Measurements from ENCODE around the gene PCED1A. TPM values are rescaled to one million over a fixed set of nuclear protein-coding genes. Genes with fewer than 3 reads are reported as not detected.

Gene PCED1A
- polyA plus RNA-seq, 4 donors: 61.1 to 74.4 (median 62.3) TPM

DNA sequence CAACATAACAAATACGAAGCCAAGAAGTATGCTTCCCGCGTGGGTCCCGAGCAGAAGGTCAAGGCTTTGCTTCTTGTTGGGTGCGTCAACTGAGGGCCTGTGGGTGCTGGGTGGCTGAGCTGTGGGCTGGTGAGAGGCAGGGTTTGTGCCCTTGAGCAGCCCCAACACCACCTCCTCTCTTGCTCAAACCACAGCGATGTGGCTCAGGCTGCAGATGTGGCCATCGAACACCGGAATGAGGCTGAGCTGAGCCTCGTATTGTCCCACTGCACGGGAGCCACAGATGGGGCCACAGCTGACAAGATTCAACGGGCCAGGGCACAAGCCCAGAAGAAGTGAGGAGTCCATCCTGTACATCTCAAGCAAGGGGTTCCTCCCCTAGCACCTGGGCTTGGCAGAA, 25.8 kb upstream of the PCED1A start:
- no peak for DNase-seq (ENCODE audit: low read depth in 4 of 4, low spot score in 3 of 4)

GRCh38 chr20:2865630-2866029, 25.2 kb upstream of the PCED1A start:
- DNase-seq (ENCODE audit: low read depth in 4 of 4, low spot score in 3 of 4): no peak

DNA sequence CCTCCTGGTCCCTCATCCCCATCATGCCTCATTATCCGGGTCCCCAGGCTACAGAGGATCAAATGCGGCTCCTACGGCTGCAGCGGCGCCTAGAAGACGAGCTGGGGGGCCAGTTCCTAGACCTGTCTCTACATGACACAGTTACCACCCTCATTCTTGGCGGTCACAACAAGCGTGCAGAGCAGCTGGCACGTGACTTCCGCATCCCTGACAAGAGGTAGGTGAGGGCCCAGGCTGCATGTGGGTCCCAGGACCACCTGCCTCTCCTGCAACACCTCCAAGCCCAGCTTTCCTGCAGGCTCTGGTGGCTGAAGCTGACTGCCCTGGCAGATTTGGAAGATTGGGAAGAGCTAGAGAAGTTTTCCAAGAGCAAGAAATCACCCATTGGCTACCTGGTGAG, 24.6 kb upstream of the PCED1A start:
- DNase-seq (ENCODE audit: low read depth in 4 of 4, low spot score in 3 of 4): no peak

- no peak for DNase-seq (ENCODE audit: low read depth in 4 of 4, low spot score in 3 of 4)
These were observed 24.2 kb upstream of the PCED1A start for GRCh38 chr20:2864626-2865025.

- DNase-seq (ENCODE audit: low read depth in 4 of 4, low spot score in 3 of 4): no peak
These were observed 19.1 kb upstream of the PCED1A start for GRCh38 chr20:2859330-2860121.

DNA sequence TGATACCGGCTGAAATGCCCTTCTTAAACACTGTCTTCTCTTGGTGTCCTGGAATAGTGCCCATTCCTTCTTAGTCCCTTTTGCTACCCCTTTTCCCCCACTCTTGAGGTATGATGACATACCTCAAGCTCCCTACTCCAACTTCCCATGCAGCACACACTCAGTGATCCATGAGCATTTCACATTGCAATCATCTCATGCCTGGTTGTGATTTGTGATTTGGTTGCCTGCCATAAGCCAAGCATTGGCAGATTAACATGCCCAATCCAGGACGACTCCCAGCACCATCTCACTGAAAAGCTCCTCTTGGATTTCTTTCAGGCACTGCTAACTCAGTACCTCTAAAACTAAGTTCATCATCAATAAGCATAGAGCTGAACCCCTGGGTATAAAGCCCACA, 18.1 kb upstream of the PCED1A start:
- DNase-seq (ENCODE audit: low read depth in 4 of 4, low spot score in 3 of 4): no peak

DNA sequence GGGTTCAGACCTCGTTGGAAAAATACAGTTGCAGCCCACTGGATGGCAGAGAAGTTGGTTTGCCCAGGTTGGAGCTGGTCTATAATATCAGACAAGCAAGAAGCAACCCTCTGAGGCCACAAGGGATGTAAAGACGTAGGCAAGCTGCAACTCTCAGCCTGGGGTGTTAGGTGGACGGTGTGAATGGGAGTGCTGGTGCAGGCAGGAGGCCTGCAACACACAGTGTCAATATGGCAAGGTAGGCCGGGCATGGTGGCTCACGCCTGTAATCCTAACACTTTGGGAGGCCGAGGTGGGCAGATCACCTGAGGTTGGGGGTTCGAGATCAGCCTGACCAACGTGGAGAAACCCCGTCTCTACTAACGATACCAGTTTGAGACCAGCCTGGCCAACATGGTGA, 10.6 kb upstream of the PCED1A start:
- DNase-seq (ENCODE audit: low read depth in 4 of 4, low spot score in 3 of 4): no peak

DNA sequence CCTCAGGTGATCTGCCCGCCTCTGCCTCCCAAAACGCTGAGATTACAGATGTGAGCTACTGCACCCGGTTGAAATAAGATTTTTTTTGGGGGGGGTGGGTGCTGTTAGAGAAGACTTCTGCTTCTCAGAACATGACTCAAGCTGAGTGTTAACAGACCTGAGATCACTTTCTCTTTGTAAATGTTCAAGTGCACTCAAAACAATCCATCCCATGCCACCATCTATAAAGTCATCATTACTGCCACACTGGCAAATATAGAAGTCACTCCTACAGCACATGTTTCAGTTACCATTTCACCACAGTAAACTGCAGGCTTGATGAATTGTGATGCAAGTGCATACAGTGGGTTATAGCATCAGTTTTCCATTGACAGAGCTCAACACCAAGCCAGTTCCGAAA, 9.1 kb upstream of the PCED1A start:
- no peak for DNase-seq (ENCODE audit: low read depth in 4 of 4, low spot score in 3 of 4)

DNA sequence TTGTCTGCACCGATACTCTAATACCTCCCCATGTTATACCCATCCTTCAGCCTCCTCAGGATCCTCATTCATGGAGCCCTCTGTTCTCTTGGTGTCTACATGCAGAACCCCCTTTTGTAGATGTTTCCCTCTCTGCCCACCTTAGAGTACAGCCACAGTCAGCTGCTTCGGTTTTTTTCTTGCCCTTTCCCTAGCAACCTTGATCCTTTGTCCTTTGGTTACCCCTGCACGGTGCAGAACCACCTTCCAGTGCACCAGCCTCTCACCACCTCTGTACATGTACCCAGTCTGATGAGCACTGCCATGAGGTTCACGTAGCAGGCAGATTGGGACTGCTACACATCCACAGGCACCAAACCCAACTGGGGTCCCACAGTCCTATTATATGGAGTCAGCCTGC, 7.3 kb upstream of the PCED1A start:
- DNase-seq (ENCODE audit: low read depth in 4 of 4, low spot score in 3 of 4): no peak

GRCh38 chr20:2846698-2847097, 6.2 kb upstream of the PCED1A start:
- no peak for DNase-seq (ENCODE audit: low read depth in 4 of 4, low spot score in 3 of 4)

- no peak for DNase-seq (ENCODE audit: low read depth in 4 of 4, low spot score in 3 of 4)
These were observed 5.2 kb upstream of the PCED1A start for GRCh38 chr20:2845607-2846006.

DNA sequence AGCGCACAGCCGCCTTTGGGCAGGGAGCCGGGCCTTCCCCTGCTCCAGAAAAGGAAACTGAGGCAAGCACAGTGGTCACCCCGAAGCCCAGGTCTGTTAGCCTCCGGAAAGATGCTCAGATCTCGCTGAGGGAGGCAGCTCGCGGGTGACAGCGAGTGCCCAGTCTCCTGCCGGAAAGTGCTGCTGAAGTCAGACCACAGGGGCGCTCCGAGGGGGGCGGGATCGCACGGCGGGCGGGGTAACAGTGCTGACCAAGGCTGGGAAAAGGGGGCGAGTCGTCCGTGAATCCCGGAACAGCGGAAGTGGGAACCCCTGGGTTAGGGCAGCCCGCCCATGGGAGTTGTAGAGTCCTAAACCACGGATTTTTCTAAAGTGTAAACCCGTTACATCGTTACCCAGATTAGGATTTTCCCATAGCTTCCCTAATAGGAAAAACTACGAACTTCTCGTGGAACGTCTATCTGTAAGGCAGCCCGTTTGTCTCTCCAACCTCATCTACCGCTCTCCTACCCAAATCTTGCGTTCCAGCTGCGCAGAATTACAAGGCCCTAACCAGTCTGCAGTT, 594 bp upstream of the PCED1A start:
- DNase-seq (ENCODE audit: low read depth in 4 of 4, low spot score in 3 of 4): no peak

DNA sequence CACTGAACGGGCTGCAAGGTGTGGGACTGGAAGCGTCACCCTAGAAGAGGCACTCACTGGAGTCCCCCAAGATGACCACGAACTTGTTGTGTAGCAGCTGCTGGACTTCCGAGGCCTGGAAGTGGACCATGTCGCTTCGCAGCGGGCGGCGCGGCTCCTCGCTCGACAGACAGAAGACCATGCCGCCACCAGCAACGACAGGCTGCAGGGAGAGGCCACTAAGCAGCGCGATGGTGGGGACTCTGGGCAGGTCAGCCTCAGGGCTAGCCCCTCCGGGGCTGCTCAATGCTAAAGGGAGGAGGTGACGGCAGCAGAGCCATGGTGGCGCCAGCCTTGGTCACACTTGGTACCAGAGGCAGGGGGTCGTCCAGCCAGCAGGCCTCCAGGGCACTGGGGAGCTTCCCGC, 720 bp downstream of the PCED1A start:
- no peak for DNase-seq (ENCODE audit: low read depth in 4 of 4, low spot score in 3 of 4)

DNA sequence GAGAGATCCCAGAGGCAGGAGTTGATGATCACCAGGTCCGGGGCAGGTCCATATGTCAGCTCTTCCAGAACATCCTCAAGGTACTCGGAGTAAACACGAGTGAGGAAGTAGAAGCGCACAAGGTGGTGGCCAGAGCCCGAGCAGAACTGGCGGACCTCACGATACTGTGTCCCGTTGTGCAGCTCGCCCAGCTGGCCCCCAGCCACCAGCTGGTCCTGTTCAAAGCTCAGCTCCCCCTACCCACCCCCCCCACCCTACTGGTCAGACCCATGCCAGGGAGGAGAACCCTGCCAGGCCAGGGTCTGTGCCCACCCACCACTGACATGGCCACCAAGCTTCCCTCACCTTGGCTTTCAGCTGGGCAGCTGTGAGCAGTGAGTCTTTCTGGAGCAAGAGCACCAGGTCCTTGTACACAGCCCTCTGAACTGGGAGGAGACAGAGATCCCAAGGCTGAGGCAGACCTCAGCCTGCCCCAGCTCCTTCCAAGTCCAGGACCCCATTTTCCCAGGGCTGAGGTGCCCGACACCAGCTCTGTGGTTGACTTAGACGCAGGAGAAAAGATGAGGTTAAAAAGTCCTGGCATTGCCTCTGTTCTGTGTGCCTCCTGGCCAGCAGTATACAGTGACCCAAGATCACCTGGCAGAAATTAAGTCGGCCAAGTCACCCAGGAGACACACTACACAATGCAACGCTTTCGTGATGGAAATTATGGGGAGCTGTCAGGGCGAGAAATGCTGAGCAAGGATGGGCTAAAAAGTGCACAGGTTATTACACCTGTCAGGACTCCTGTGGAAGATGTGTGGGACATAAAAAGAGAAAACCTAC, 1.4 kb downstream of the PCED1A start:
- no peak for DNase-seq (ENCODE audit: low read depth in 4 of 4, low spot score in 3 of 4)

DNA sequence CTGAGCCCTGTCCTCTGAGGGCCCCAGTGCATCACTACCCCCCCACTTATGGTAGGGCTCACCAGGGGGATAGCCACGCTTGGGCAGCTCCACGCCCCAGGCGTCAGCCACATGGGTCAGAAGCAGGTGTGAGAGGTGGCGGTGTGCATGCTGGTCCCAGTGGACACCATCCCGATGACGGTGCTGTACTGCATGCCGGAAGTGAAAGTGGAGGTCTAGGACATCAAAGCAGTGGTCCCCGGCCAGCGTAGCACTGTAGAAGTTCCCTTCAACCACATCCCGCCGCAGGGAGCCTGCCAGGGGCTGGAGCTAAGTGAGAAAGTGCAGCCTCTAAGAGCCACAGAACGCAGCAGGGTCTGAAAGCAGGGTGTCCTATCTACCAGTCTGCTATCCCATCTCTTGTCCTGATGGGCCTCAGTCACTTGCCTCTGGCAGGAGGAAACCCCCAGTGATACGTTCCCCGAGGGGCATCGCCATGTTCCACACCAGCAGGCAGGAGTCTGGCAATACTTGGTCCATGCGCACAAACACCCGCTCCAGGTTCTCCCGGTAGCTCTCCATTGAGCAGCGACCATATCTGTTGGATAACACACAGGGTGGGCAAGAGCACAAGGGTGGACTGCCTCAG, 2.2 kb downstream of the PCED1A start:
- no peak for DNase-seq (ENCODE audit: low read depth in 4 of 4, low spot score in 3 of 4)

- no peak for DNase-seq (ENCODE audit: low read depth in 4 of 4, low spot score in 3 of 4)
These were observed 3.1 kb downstream of the PCED1A start for GRCh38 chr20:2837221-2837960.

DNA sequence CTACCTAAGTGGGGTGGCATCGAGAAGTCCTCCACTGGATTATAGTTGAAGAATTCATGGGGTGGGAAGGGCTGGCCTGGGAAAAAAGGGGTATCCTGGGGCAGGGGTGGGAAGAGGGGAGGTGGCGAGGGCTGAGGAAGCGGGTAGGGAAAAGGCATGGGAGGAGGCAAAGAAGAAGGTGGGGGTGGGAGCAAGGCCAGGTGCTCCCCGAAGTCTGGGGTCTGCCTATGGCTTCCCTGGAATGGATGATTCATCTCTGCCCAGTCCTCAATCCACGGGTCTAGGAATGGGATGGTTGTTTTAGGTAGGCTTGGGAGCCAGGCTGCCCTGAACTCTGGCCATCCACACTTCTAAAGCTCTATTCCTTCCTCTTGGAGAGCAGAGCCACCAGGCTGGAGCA, 4.4 kb downstream of the PCED1A start:
- DNase-seq (ENCODE audit: low read depth in 4 of 4, low spot score in 3 of 4): no peak

DNA sequence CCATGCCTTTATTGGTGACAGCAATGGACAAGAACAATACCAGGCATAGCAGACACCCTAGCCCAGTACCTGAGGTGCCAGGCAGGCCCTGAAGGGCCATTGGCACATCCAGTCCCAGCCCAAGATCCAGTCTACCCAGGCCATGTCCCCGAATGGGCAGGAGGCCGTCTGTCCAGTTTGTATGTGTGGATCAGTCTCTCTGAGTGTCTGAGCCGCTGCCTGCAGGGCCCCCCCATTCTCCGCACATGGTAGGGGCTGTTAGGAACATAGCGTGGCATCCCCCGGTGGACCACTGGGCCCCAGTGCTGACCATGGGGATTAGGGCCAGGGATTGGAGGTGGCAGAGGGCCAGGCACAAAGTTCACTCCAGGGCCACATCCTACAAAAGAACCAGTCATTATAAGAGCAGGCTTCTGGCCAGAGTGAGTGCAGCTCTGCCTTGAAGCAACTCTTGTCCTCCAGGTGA, 5.1 kb downstream of the PCED1A start:
- DNase-seq (ENCODE audit: low read depth in 4 of 4, low spot score in 3 of 4): no peak

GRCh38 chr20:2834401-2835110, 5.9 kb downstream of the PCED1A start:
- no peak for DNase-seq (ENCODE audit: low read depth in 4 of 4, low spot score in 3 of 4)

GRCh38 chr20:2833761-2834160, 6.7 kb downstream of the PCED1A start:
- no peak for DNase-seq (ENCODE audit: low read depth in 4 of 4, low spot score in 3 of 4)
